MM.1S (cell line): Measurements from ENCODE around the gene DPH6.

Experiments used
- DNase-seq: peaks from one replicate; pipeline ENCODE4 v3.0.0-alpha.2; 2015
- H2AFZ ChIP-seq: fragments of 300-600 bp; sonication (generic); 2 replicates; pipeline ENCODE4 v1.6.0; 2016; ENCODE audit warnings: antibody characterized with exemption, low read length
- H3F3A ChIP-seq: fragments of 300-600 bp; sonication (generic); 2 replicates; pipeline ENCODE4 v1.6.1; 2016; ENCODE audit warnings: mild to moderate bottlenecking, antibody characterized with exemption, low read length, moderate library complexity, mixed read lengths; ENCODE audit not compliant: insufficient read depth
- H3K27ac ChIP-seq: fragments of 300-600 bp; sonication (generic); 2 replicates; pipeline ENCODE4 v1.5.1; 2016; ENCODE audit warnings: mild to moderate bottlenecking, low read length
- H3K27me3 ChIP-seq: fragments of 300-600 bp; sonication (generic); replicated peaks from 2 replicates; pipeline ENCODE4 v1.6.0; 2016; ENCODE audit warnings: low read length; ENCODE audit not compliant: insufficient read depth
- H3K36me3 ChIP-seq: fragments of 300-600 bp; sonication (generic); replicated peaks from 2 replicates; pipeline ENCODE4 v1.6.1; 2016; ENCODE audit warnings: mild to moderate bottlenecking, low read length, mixed read lengths; ENCODE audit not compliant: insufficient read depth
- H3K4me1 ChIP-seq: fragments of 300-600 bp; sonication (generic); 2 replicates; pipeline ENCODE4 v1.6.1; 2016; ENCODE audit warnings: low read length, mixed read lengths
- H3K4me2 ChIP-seq: fragments of 300-600 bp; sonication (generic); 2 replicates; pipeline ENCODE4 v1.6.0; 2016; ENCODE audit warnings: low read depth, low read length
- H3K4me3 ChIP-seq: fragments of 300-600 bp; sonication (generic); 2 replicates; pipeline ENCODE4 v1.5.1; 2016; ENCODE audit warnings: low read length, mixed read lengths
- H3K79me2 ChIP-seq: fragments of 300-600 bp; sonication (generic); 2 replicates; pipeline ENCODE4 v1.6.1; 2016; ENCODE audit warnings: mixed run types, low read length, mixed read lengths
- H3K9ac ChIP-seq: fragments of 300-600 bp; sonication (generic); 2 replicates; pipeline ENCODE4 v1.6.1; 2016; ENCODE audit warnings: low read length, mixed read lengths
- H3K9me2 ChIP-seq: fragments of 300-600 bp; sonication (generic); replicated peaks from 2 replicates; pipeline ENCODE4 v1.6.1; 2016; ENCODE audit warnings: mild to moderate bottlenecking, low read length, mixed read lengths; ENCODE audit not compliant: insufficient read depth
- H3K9me3 ChIP-seq: fragments of 300-600 bp; sonication (generic); replicated peaks from 2 replicates; pipeline ENCODE4 v1.6.1; 2016; ENCODE audit warnings: mild to moderate bottlenecking, low read length, mixed read lengths; ENCODE audit not compliant: insufficient read depth
- H4K20me1 ChIP-seq: fragments of 300-600 bp; sonication (generic); 2 replicates; pipeline ENCODE4 v1.6.1; 2016; ENCODE audit warnings: mild to moderate bottlenecking, low read length, moderate library complexity, mixed read lengths; ENCODE audit not compliant: insufficient read depth
- CTCF ChIP-seq: fragments of 300-600 bp; sonication (generic); IDR thresholded peaks from 2 replicates; pipeline ENCODE4 v1.5.1; 2016; ENCODE audit warnings: antibody characterized with exemption, low read length, mixed read lengths
- EZH2 ChIP-seq: fragments of 300-600 bp; sonication (generic); optimal IDR thresholded peaks from 2 replicates; pipeline ENCODE3; 2017; ENCODE audit warnings: low read depth, mild to moderate bottlenecking, antibody characterized with exemption, low read length, mixed read lengths
- EZH2phosphoT487 ChIP-seq: fragments of 300-600 bp; sonication (generic); IDR thresholded peaks from 2 replicates; pipeline ENCODE4 v1.6.1; 2018; ENCODE audit warnings: antibody characterized with exemption, low read length

DPH6 gene

GRCh38 chr15:35519541-35520149 is 26.3 kb downstream of the DPH6 start:
- Histone ChIP-seq H3K9me3 (no peaks in the 10 kb centered on the region), H3K36me3 (no peaks in the 10 kb centered on the region)

GRCh38 chr15:35519052-35519451 is 26.9 kb downstream of the DPH6 start:
- Histone ChIP-seq H3K36me3 (no peaks in the 10 kb centered on the region), H3K27me3 (no peaks in the 10 kb centered on the region), H2AFZ (no peak overlapping the region), H3K9me2 (no peaks in the 10 kb centered on the region), H3K79me2 (no peaks in the 10 kb centered on the region), H3K9ac (no peak overlapping the region), H3F3A (no peaks in the 10 kb centered on the region), H3K4me3 (no peak overlapping the region), H3K4me2 (no peak overlapping the region), H3K27ac (no peak overlapping the region), H3K4me1 (no peaks in the 10 kb centered on the region), H3K9me3 (no peaks in the 10 kb centered on the region), H4K20me1 (no peaks in the 10 kb centered on the region)
- no peak for DNase-seq
- TF ChIP-seq EZH2phosphoT487, result no peak
- TF ChIP-seq EZH2, result no peak
- TF ChIP-seq CTCF, result no peak

More at GRCh38 chr15:35519541-35520149, 26.3 kb downstream of the DPH6 start:
- TF ChIP-seq CTCF (peak; percentile 66), EZH2 (no peak)
- Histone ChIP-seq H3K9me2 (no peaks in the 10 kb centered on the region), H3F3A (no peaks in the 10 kb centered on the region), H4K20me1 (no peaks in the 10 kb centered on the region), H3K79me2 (no peaks in the 10 kb centered on the region), H2AFZ (no peak overlapping the region), H3K27ac (no peak overlapping the region), H3K27me3 (no peaks in the 10 kb centered on the region), H3K4me2 (no peak overlapping the region), H3K4me1 (no peaks in the 10 kb centered on the region), H3K4me3 (no peak overlapping the region), H3K9ac (no peak overlapping the region)
- DNase-seq, result peak; percentile 35

GRCh38 chr15:35514759-35515158 is 31.2 kb downstream of the DPH6 start:
- Histone ChIP-seq H3K9me3 (no peaks in the 10 kb centered on the region), H3K36me3 (no peaks in the 10 kb centered on the region), H3K9me2 (no peaks in the 10 kb centered on the region), H3K4me3 (no peak overlapping the region), H3K27me3 (no peaks in the 10 kb centered on the region), H3K79me2 (no peaks in the 10 kb centered on the region), H3K4me2 (no peak overlapping the region), H3K4me1 (no peaks in the 10 kb centered on the region), H3F3A (no peaks in the 10 kb centered on the region), H3K9ac (no peak overlapping the region), H2AFZ (no peak overlapping the region), H4K20me1 (no peaks in the 10 kb centered on the region), H3K27ac (no peak overlapping the region)
- TF ChIP-seq CTCF, result no peak
- TF ChIP-seq EZH2, result no peak
- no peak for TF ChIP-seq EZH2phosphoT487
- no peak for DNase-seq
